Glutamatergic neuron (in vitro differentiated cells): ENCODE results near the gene MPV17L. TPM values are rescaled to one million over a fixed set of nuclear protein-coding genes. Genes with fewer than 3 reads are reported as not detected.
"Not testable (repeated sequence)": the region's sequence is repeated elsewhere in the genome, so short reads cannot be mapped to it uniquely, and the experiment has no call there.

Experiments
- DNase-seq: peaks from one replicate; pipeline ENCODE4 v3.0.0; 2022
- H3K27ac Mint-ChIP-seq: one replicate; pipeline ENCODE4 v1.8.0; 2020; ENCODE audit warnings: mild to moderate bottlenecking, mixed read lengths, inconsistent platforms; ENCODE audit not compliant: unreplicated experiment
- H3K27me3 Mint-ChIP-seq: one replicate; pipeline ENCODE4 v1.8.0; 2020; ENCODE audit warnings: mild to moderate bottlenecking, moderate library complexity, mixed read lengths, inconsistent platforms; ENCODE audit not compliant: unreplicated experiment
- H3K36me3 Mint-ChIP-seq: one replicate; pipeline ENCODE4 v1.8.0; 2020; ENCODE audit warnings: mild to moderate bottlenecking, mixed read lengths, inconsistent platforms; ENCODE audit not compliant: unreplicated experiment
- H3K4me1 Mint-ChIP-seq: one replicate; pipeline ENCODE4 v1.8.0; 2020; ENCODE audit warnings: mild to moderate bottlenecking, low read depth, mixed read lengths, inconsistent platforms; ENCODE audit not compliant: unreplicated experiment
- H3K4me3 Mint-ChIP-seq: one replicate; pipeline ENCODE4 v1.8.0; 2020; ENCODE audit warnings: mild to moderate bottlenecking, mixed read lengths, inconsistent platforms; ENCODE audit not compliant: unreplicated experiment
- H3K9me3 Mint-ChIP-seq: one replicate; pipeline ENCODE4 v1.8.0; 2020; ENCODE audit warnings: mild to moderate bottlenecking, moderate library complexity, mixed read lengths, inconsistent platforms; ENCODE audit not compliant: unreplicated experiment
- CTCF ChIP-seq: fragments of 200-600 bp; sonication (generic); IDR thresholded peaks from one replicate; pipeline ENCODE4 v1.5.0; 2021; ENCODE audit not compliant: partially characterized antibody, unreplicated experiment
- total RNA-seq: library from RNA; stranded (reverse); fragmentation: NEBNext Ultra II Directional; extraction: Animal tissue kit (Norgen Biotek cat#: 25700); gene quantifications from one replicate; pipeline ENCODE4 v1.2.1, GENCODE V29; 2021; ENCODE audit not compliant: unreplicated experiment

MPV17L gene
- total RNA-seq, 1 donor from 2014 or later: 0.34 TPM

- no peaks in the 10 kb centered on the region for H3K4me1 Mint-ChIP-seq
- DNase-seq: no peak
- peaks cover 3% of the 10 kb centered on the region for H3K9me3 Mint-ChIP-seq
- no peak for TF ChIP-seq CTCF
- H3K36me3 Mint-ChIP-seq: no peaks in the 10 kb centered on the region
- no peak overlapping the region for H3K4me3 Mint-ChIP-seq
- no peak overlapping the region for H3K27ac Mint-ChIP-seq
- H3K27me3 Mint-ChIP-seq: peaks cover 8% of the 10 kb centered on the region
Observed at GRCh38 chr16:15396948-15397594, 1.5 kb downstream of the MPV17L start.

- no peak for DNase-seq
- no peak overlapping the region for H3K27ac Mint-ChIP-seq
- H3K4me3 Mint-ChIP-seq: no peak overlapping the region
- no peak for TF ChIP-seq CTCF
- no peaks in the 10 kb centered on the region for H3K36me3 Mint-ChIP-seq
- peaks cover 3% of the 10 kb centered on the region for H3K9me3 Mint-ChIP-seq
- H3K27me3 Mint-ChIP-seq: peaks cover 8% of the 10 kb centered on the region
- H3K4me1 Mint-ChIP-seq: no peaks in the 10 kb centered on the region
Observed at GRCh38 chr16:15398618-15399316, 3.2 kb downstream of the MPV17L start.

GRCh38 chr16:15399317-15399716, 3.8 kb downstream of the MPV17L start:
- peaks cover 3% of the 10 kb centered on the region for H3K9me3 Mint-ChIP-seq

GRCh38 chr16:15400314-15400713, 4.8 kb downstream of the MPV17L start:
- H3K36me3 Mint-ChIP-seq, DNase-seq, H3K27me3 Mint-ChIP-seq, H3K9me3 Mint-ChIP-seq, H3K4me3 Mint-ChIP-seq, H3K27ac Mint-ChIP-seq, H3K4me1 Mint-ChIP-seq: not testable (repeated sequence)

More at GRCh38 chr16:15399317-15399716, 3.8 kb downstream of the MPV17L start:
- TF ChIP-seq CTCF: no peak
- Mint-ChIP-seq H3K27me3 (peaks cover 8% of the 10 kb centered on the region), H3K4me1 (no peaks in the 10 kb centered on the region), H3K27ac (no peak overlapping the region), H3K36me3 (no peaks in the 10 kb centered on the region), H3K4me3 (no peak overlapping the region)
- DNase-seq: no peak

- H3K36me3 Mint-ChIP-seq: no peaks in the 10 kb centered on the region
- no peak for DNase-seq
- no peak overlapping the region for H3K4me3 Mint-ChIP-seq
- H3K4me1 Mint-ChIP-seq: no peaks in the 10 kb centered on the region
- peaks cover 3% of the 10 kb centered on the region for H3K27me3 Mint-ChIP-seq
- H3K9me3 Mint-ChIP-seq: no peaks in the 10 kb centered on the region
- no peak overlapping the region for H3K27ac Mint-ChIP-seq
- TF ChIP-seq CTCF: no peak
Observed at GRCh38 chr16:15401972-15402371, 6.4 kb downstream of the MPV17L start.
